ENCODE measurements around the gene IFT172.

IFT172 gene

GRCh38 chr2:27453968-27454367, 35.6 kb downstream of the IFT172 start:
- TF ChIP-seq POLR2AphosphoS5 (IDR thresholded peaks at IDR 0.05; ENCODE audit: low read depth, low read length) (no peak), SIN3A (IDR thresholded peaks at IDR 0.05; ENCODE audit: borderline replicate concordance, insufficient read depth, low read length) (no peak), REST (IDR thresholded peaks at IDR 0.05; ENCODE audit: insufficient read depth in 1 of 2, low read depth in 2 of 2, low read length in 2 of 2) (no peak), FOXP2 (optimal IDR thresholded peaks at IDR 0.05; ENCODE audit: borderline replicate concordance, extremely low read depth, extremely low read length, insufficient read depth) (no peak), TAF1 (IDR thresholded peaks at IDR 0.05; ENCODE audit: borderline replicate concordance, insufficient read depth, low read length) (no peak)

DNA sequence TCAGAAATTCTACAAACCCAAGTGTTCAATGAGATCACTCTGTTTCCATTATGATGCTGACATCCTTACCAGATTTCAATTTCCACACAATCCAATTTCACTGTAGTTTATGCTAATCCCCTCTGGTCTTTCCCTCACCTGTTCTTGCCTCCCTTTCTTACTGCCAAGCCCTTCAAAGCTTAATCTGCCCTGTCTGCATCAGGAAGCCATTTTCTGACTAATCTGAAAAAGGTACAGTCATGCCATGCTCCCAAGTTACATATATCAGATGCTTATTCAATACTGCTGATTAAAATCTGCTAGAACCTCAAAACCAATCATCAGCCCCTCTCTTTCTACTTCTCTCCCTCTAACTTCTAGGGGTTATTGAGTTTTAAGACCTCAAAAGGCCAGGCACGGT, 38.4 kb downstream of the IFT172 start:
- TF ChIP-seq SIN3A (IDR thresholded peaks at IDR 0.05; ENCODE audit: borderline replicate concordance, insufficient read depth, low read length) (no peak), FOXP2 (optimal IDR thresholded peaks at IDR 0.05; ENCODE audit: borderline replicate concordance, extremely low read depth, extremely low read length, insufficient read depth) (no peak), REST (IDR thresholded peaks at IDR 0.05; ENCODE audit: insufficient read depth in 1 of 2, low read depth in 2 of 2, low read length in 2 of 2) (no peak)

DNA sequence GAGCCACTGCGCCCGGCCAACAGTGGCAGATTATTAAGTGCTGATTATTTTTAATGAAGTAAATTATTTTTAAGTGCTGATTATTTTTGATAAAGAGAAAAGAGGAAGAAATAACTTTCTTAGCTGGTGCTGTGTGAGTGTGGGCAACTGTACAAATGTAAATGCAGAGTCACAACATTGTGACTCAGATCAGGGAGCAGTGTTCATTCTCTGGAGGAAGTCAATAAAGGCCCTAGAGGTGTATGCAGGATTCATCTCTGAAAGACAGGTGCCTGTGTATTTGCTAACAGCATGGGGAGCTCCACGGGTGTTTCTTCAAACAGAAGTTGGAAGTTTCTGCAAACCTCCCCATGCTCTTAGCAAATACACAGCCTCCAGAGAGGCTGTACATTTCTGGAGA, 41.2 kb downstream of the IFT172 start:
- TF ChIP-seq TAF1 (IDR thresholded peaks at IDR 0.05; ENCODE audit: borderline replicate concordance, insufficient read depth, low read length) (no peak), FOXP2 (optimal IDR thresholded peaks at IDR 0.05; ENCODE audit: borderline replicate concordance, extremely low read depth, extremely low read length, insufficient read depth) (no peak), REST (IDR thresholded peaks at IDR 0.05; ENCODE audit: insufficient read depth in 1 of 2, low read depth in 2 of 2, low read length in 2 of 2) (no peak), POLR2AphosphoS5 (IDR thresholded peaks at IDR 0.05; ENCODE audit: low read depth, low read length) (no peak), SIN3A (IDR thresholded peaks at IDR 0.05; ENCODE audit: borderline replicate concordance, insufficient read depth, low read length) (no peak)

GRCh38 chr2:27446057-27446456, 43.5 kb downstream of the IFT172 start:
- TF ChIP-seq POLR2AphosphoS5 (IDR thresholded peaks at IDR 0.05; ENCODE audit: low read depth, low read length) (no peak), FOXP2 (optimal IDR thresholded peaks at IDR 0.05; ENCODE audit: borderline replicate concordance, extremely low read depth, extremely low read length, insufficient read depth) (no peak), TAF1 (IDR thresholded peaks at IDR 0.05; ENCODE audit: borderline replicate concordance, insufficient read depth, low read length) (no peak), SIN3A (IDR thresholded peaks at IDR 0.05; ENCODE audit: borderline replicate concordance, insufficient read depth, low read length) (no peak), REST (IDR thresholded peaks at IDR 0.05; ENCODE audit: insufficient read depth in 1 of 2, low read depth in 2 of 2, low read length in 2 of 2) (no peak)

DNA sequence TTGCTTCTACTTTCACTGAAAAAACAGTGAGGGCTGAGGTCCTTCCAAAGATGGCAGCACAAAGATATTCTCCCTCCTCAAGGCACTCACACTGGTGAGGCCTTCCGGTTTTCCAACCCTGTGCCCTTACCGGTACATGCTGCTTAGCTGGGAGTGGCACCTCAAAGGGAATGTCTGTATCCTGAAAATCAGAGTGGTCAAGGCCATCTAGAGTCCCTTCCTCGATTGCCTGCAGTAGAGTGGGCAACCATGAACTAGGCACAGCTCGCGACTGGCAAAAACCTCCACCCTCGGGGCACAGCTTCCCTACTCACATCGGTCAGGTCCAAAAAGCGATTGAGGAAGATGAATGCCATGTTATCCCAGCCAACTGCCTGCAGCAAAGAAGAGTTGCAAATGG, 43.9 kb downstream of the IFT172 start:
- TF ChIP-seq REST (IDR thresholded peaks at IDR 0.05; ENCODE audit: insufficient read depth in 1 of 2, low read depth in 2 of 2, low read length in 2 of 2) (no peak), FOXP2 (optimal IDR thresholded peaks at IDR 0.05; ENCODE audit: borderline replicate concordance, extremely low read depth, extremely low read length, insufficient read depth) (no peak), TAF1 (IDR thresholded peaks at IDR 0.05; ENCODE audit: borderline replicate concordance, insufficient read depth, low read length) (no peak), POLR2AphosphoS5 (IDR thresholded peaks at IDR 0.05; ENCODE audit: low read depth, low read length) (no peak), SIN3A (IDR thresholded peaks at IDR 0.05; ENCODE audit: borderline replicate concordance, insufficient read depth, low read length) (no peak)
